H7 (cell line): Measurements from ENCODE around the gene HLA-DRB1. TPM values are rescaled to one million over a fixed set of nuclear protein-coding genes. Genes with fewer than 3 reads are reported as not detected.
"Not testable (repeated sequence)": the region's sequence is repeated elsewhere in the genome, so short reads cannot be mapped to it uniquely, and the experiment has no call there.

ENCODE experiments used
- DNase-seq: peaks from one replicate; pipeline ENCODE4 v3.0.0; 2012
- H3K27me3 ChIP-seq: 2 replicates; pipeline ENCODE4 v1.6.0; 2011; ENCODE audit warnings: mild to moderate bottlenecking, low read length; ENCODE audit not compliant: control insufficient read depth, insufficient read depth
- H3K36me3 ChIP-seq: replicated peaks from 2 replicates; pipeline ENCODE4 v1.5.1; 2011; ENCODE audit warnings: low read length; ENCODE audit not compliant: control insufficient read depth, insufficient read depth
- H3K4me3 ChIP-seq: 2 replicates; pipeline ENCODE4 v1.5.1; 2011; ENCODE audit warnings: low read depth, mild to moderate bottlenecking, control low read depth, low read length, moderate library complexity; ENCODE audit not compliant: insufficient read depth
- total RNA-seq: library from RNA; depleted of rRNA; stranded (reverse); fragments of >200 nt; shearing (Covaris generic); gene quantifications from 2 replicates; pipeline ENCODE4 v1.2.3, GENCODE V29; 2014; rRNA removed

The HLA-DRB1 gene
- total RNA-seq, 1 experiment from 2014 or later: 0.48 TPM

DNA sequence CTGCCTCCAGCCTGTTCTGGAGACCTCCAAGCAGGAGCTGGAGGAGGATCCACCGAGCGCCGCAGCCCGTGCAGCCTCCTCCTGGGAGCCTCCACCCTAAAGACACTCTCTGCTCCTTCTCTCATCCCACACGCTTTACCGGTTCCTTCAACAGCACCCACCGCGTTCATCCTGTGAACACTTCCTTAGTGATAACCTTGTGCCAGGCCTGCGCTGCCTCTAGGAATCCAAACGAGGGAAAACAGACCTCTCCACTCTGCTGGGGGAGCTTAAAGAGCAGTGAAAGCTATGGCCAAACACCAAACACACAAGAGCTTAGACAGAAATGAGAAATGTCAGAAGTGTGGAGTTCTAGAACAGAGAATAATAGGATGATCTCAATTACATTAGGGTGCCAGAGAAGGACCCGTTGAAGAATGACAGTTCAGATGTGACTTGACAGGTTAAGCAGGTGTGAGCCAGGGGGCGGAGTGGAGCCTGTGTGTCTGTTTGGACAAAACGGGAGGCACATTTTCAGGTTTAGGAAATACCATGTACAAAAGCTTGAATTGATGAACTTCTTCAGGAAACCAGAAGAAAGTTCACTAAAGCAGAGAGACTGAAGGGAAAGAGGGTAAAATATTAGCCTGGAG, 31.1 kb downstream of the HLA-DRB1 start:
- H3K27me3 ChIP-seq: peaks cover 3% of the 10 kb centered on the region; the same call in 1 of the 2 replicates
- peak; percentile 24 for DNase-seq
- no peaks in the 10 kb centered on the region for H3K36me3 ChIP-seq
- H3K4me3 ChIP-seq: no peak overlapping the region

DNA sequence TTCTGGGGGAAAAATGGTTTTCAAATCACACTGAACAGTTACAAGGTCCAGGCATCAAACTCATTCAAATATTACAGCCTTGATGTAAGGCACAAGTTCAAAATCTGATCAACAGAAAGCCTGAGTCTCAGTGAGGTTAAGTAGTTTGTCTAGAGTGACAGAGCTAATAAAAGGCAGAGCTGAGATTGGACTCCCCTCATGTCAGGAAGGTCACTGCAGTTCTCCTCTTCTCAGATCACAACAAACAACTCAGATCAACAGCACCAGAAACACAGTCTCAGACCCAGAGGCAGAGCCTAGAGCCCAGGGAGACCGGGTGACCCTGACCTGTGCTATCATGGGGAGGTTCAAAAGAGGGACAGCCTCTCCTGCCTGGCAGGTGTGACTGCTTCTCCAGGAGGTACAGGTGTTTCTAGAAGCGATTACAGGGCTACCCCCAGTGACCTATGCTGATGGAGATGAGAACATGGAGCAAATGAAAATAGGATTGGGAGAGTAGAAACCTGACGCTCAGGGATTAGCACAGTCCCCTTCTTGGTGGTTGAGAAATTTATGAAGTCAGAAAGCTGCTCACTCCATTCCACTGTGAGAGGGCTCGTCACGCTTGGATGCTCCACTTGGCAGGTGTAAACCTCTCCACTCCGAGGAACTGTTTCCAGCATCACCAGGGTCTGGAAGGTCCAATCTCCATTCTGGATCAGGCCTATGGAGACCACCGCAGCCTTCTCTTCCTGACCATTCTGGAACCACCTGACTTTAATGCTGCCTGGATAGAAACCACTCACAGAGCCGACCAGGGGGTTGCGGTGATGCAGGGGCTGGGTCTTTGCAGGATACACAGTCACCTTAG, 35.3 kb downstream of the HLA-DRB1 start:
- Histone ChIP-seq H3K4me3 (no peak overlapping the region), H3K36me3 (no peaks in the 10 kb centered on the region)

DNA sequence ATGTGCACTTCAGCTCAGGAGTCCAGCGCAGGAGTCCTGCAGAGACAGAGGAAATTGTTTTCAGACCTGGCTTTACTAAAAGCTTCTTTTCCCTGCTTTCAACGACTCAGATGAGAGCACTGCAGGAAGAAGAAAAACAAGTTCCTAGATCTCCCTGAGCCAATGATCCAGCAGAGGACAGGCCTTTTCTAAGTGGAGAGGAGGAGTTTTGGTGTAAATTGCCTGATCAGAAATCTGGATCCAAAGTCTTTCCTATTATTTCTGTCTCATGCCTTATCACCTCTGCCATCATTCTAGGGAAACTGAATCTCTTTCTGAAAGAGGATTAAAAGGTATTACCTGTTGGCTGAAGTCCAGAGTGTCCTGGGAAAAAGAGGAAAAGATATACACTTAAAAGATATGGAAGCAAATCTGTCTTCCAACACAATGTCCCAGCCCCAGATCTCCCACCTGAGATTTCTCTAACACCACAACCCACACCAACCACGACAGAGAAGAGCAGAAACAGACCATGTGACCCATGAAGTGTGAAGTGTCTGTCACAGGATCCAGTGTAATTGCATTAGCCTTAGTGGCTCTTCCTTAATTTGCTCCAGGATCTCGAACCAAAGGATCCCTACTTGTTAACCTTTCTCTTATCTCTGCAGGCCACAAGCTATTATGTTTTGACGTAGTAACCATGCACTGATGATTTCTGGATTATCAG, 36.5 kb downstream of the HLA-DRB1 start:
- H3K36me3 ChIP-seq: no peaks in the 10 kb centered on the region
- DNase-seq: no peak
- H3K4me3 ChIP-seq: no peak overlapping the region
- no peaks in the 10 kb centered on the region for H3K27me3 ChIP-seq

More for the DNA sequence above, 35.3 kb downstream of the HLA-DRB1 start:
- no peak for DNase-seq
- H3K27me3 ChIP-seq: peaks cover 3% of the 10 kb centered on the region; the same call in 1 of the 2 replicates

DNA sequence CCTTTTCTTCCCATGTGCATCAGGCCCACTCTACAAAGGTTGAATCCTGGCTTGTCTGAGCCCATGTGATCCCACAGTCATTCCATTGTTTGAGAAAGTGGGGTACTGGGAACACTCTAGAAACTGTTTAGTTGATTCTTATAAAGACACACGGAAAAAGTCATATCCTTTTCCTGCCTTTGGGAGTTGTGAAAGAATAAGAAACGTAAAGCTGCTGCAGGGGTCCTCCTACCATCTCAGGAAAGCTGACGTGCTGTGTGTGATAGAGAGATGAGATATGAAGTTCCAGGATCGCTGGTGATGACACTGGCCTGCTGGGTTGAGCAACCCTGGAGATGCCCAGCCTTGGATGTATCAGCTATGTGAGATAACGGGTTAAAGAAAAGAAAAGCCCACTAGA, 38.2 kb downstream of the HLA-DRB1 start:
- DNase-seq: no peak
- Histone ChIP-seq H3K27me3 (no peaks in the 10 kb centered on the region), H3K36me3 (no peaks in the 10 kb centered on the region), H3K4me3 (no peak overlapping the region)

DNA sequence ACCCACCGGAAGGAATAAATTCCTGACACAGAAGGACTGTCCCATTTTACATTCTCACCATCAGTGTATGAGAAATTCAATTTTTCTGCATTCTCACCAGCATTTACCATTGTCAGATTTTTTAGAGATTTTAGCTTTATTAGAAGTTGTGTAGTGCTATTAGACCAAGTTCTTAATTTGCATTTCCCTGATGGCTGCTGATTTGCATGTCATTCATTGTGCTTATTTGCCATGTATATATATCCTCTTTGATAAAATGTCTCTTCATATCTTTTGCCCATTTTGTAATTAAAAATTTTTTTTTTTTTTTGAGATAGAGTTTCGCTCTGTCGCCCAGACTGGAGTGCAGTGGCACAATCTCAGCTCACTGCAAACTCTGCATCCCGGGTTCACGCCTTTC, 49.8 kb downstream of the HLA-DRB1 start:
- H3K4me3 ChIP-seq: no peak overlapping the region
- no peaks in the 10 kb centered on the region for H3K27me3 ChIP-seq
- H3K36me3 ChIP-seq: no peaks in the 10 kb centered on the region
- DNase-seq: no peak

DNA sequence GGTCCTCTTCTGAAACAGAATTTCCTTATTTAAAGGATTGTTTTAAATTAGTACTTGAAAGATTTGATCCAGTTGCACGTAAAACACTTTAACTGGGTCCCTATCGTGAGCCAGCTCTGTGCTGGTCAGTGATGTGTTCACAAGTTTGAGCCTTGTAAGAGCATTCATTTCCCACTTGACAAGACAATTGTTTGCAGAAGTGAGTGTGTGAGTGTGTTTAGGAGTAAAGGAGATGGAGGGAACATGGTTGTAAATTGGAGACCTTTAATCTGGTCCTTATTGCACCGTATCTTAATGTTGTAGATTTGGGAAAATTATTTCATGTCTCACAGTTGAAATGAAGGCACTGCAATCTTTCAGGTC, 59.2 kb downstream of the HLA-DRB1 start:
- not testable (repeated sequence) for H3K36me3 ChIP-seq, H3K4me3 ChIP-seq, H3K27me3 ChIP-seq, DNase-seq

DNA sequence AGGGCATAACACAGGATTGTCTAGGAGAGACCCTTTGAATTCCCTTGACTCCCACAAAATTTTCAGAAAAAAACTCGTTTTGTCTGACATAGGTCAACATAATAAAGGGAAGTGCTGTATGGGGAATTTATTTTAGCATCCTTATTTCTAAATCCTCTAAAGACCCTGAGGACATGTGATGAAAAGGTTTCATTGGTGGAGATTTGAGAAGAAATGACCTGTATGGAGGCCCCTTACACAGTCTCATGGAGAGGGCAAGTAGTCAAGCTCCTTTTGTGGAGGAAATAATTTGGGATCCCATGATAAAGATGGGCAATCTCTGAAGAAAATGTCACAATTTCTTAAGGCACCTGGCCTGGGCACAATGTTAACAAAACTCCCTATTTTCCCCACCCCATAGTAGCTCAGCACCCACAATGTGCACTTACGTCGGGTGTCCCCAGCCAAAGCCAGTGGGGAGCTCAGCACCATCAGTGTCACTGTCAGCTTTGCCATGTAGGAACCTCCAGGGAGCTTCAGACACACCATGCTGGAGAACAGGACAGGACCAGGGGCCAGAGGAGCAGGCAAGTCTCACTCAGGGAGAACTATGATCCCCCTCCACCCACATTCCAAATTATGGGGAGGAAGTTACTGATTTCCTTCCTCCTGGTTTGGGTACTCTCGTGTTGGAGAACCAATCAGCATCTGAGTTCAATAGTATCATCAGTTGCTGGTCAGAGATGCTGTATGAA, 59.8 kb downstream of the HLA-DRB1 start, which contains the start of gene HLA-DRB5:
TSS of gene HLA-DRB5 (minus strand) at position 591 of the 734 bp plus-strand sequence. CDS start at position 528, 63 bp downstream.
- Histone ChIP-seq H3K4me3 (no peak within 1 kb of the TSS), H3K27me3 (no peaks in the 10 kb centered on the region), H3K36me3 (no peaks in the 10 kb centered on the region)
- no peak for DNase-seq

Other genes starting within 250 kb of the HLA-DRB1 start
- not detected in 2 replicates for gene TSBP1, start 217.9 kb downstream of the HLA-DRB1 start, total RNA-seq
- gene BTNL2, start 182.7 kb downstream of the HLA-DRB1 start, total RNA-seq: not detected in 2 replicates
- 0.33 TPM in 1 of 2 replicates, not detected in the other for gene HLA-DRA, start 150.0 kb downstream of the HLA-DRB1 start, total RNA-seq
- gene HLA-DRB5, start 59.6 kb downstream of the HLA-DRB1 start, total RNA-seq: 0.21 TPM in 1 of 2 replicates, not detected in the other
- not detected in 2 replicates for gene HLA-DQA1, start 47.6 kb upstream of the HLA-DRB1 start, total RNA-seq
- gene HLA-DQB1, start 76.8 kb upstream of the HLA-DRB1 start, total RNA-seq: under 0.01 TPM in 1 of 2 replicates, not detected in the other
- not detected in 2 replicates for gene HLA-DQA2, start 151.5 kb upstream of the HLA-DRB1 start, total RNA-seq
- gene HLA-DQB2, start 173.7 kb upstream of the HLA-DRB1 start, total RNA-seq: not detected in 2 replicates
- not detected in 2 replicates for gene HLA-DOB, start 227.2 kb upstream of the HLA-DRB1 start, total RNA-seq
- gene TAP2, start 248.9 kb upstream of the HLA-DRB1 start, total RNA-seq: 1.1 and 2.7 TPM in 2 replicates